ENCODE results near the gene DSG2.

Gene DSG2

GRCh38 chr18:31558567-31558966, 60.6 kb downstream of the DSG2 start:
- Histone ChIP-seq H3K4me1 (ENCODE audit: insufficient read depth, low read length) (peaks cover 3% of the 10 kb centered on the region; the same call in 1 of the 2 replicates), H3K9me3 (ENCODE audit: insufficient read depth, low read depth, low read length) (no peaks in the 10 kb centered on the region), H3K9ac (ENCODE audit: low read depth, low read length) (no peak overlapping the region), H3K27ac (ENCODE audit: low read length) (no peak overlapping the region), H3K27me3 (ENCODE audit: insufficient read depth, low read length) (no peaks in the 10 kb centered on the region), H3K4me3 (ENCODE audit: low read length) (no peak overlapping the region), H3K36me3 (ENCODE audit: insufficient read depth, low read depth, low read length) (no peaks in the 10 kb centered on the region)

DNA sequence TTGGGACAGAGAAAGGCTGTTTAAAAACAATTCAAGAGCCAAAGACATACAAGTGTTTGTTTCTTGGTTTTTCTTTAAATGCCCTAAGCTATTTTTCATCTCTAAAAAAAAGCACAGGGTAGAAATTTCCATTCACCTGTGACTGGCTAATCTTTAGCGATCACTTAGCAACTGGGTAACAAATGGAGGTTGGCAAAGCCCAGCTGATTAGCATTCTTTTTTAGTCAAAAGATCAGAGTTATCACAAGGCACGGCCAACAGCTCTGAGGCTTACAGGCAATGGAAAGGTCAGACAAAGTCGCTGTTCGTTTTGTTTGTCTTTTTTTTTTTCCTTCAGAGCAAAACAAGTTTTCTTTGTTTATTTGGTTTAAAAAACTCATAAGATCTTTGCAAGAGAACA, 64.7 kb downstream of the DSG2 start:
- no peaks in the 10 kb centered on the region for H3K27me3 ChIP-seq (ENCODE audit: insufficient read depth, low read length)
- H3K27ac ChIP-seq (ENCODE audit: low read length): no peak overlapping the region
- H3K9me3 ChIP-seq (ENCODE audit: insufficient read depth, low read depth, low read length): no peaks in the 10 kb centered on the region
- no peaks in the 10 kb centered on the region for H3K36me3 ChIP-seq (ENCODE audit: insufficient read depth, low read depth, low read length)
- H3K4me3 ChIP-seq (ENCODE audit: low read length): no peak overlapping the region
- no peaks in the 10 kb centered on the region for H3K4me1 ChIP-seq (ENCODE audit: insufficient read depth, low read length)
- no peak overlapping the region for H3K9ac ChIP-seq (ENCODE audit: low read depth, low read length)

GRCh38 chr18:31563778-31564177, 65.8 kb downstream of the DSG2 start:
- H3K36me3 ChIP-seq (ENCODE audit: insufficient read depth, low read depth, low read length): no peaks in the 10 kb centered on the region
- H3K9me3 ChIP-seq (ENCODE audit: insufficient read depth, low read depth, low read length): no peaks in the 10 kb centered on the region

DNA sequence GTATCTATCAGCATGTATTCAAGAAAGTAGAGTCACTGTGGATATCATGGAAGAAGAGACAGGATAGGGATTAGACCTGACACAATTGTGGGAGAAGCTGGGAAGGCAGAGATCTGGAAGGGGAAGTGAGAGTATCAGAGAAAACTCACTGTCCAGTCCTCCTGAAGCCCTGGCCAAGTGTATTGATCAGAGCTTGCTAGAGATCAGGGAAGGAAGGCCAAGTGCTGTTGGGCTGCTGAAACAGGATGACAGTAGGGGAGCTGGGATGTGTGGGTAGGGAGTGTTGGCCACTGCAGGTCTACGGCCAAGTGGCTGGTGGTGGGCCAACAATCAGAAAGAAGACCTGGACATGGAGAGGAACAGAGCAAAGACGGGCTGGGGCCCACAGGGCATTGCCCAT, 67.4 kb downstream of the DSG2 start:
- Histone ChIP-seq H3K27me3 (ENCODE audit: insufficient read depth, low read length) (no peaks in the 10 kb centered on the region), H3K9me3 (ENCODE audit: insufficient read depth, low read depth, low read length) (no peaks in the 10 kb centered on the region), H3K4me3 (ENCODE audit: low read length) (no peak overlapping the region), H3K36me3 (ENCODE audit: insufficient read depth, low read depth, low read length) (no peaks in the 10 kb centered on the region), H3K27ac (ENCODE audit: low read length) (no peak overlapping the region), H3K9ac (ENCODE audit: low read depth, low read length) (no peak overlapping the region), H3K4me1 (ENCODE audit: insufficient read depth, low read length) (no peaks in the 10 kb centered on the region)

More at GRCh38 chr18:31563778-31564177, 65.8 kb downstream of the DSG2 start:
- H3K4me3 ChIP-seq (ENCODE audit: low read length): no peak overlapping the region
- no peak overlapping the region for H3K9ac ChIP-seq (ENCODE audit: low read depth, low read length)
- H3K27ac ChIP-seq (ENCODE audit: low read length): no peak overlapping the region
- no peaks in the 10 kb centered on the region for H3K27me3 ChIP-seq (ENCODE audit: insufficient read depth, low read length)
- H3K4me1 ChIP-seq (ENCODE audit: insufficient read depth, low read length): no peaks in the 10 kb centered on the region

DNA sequence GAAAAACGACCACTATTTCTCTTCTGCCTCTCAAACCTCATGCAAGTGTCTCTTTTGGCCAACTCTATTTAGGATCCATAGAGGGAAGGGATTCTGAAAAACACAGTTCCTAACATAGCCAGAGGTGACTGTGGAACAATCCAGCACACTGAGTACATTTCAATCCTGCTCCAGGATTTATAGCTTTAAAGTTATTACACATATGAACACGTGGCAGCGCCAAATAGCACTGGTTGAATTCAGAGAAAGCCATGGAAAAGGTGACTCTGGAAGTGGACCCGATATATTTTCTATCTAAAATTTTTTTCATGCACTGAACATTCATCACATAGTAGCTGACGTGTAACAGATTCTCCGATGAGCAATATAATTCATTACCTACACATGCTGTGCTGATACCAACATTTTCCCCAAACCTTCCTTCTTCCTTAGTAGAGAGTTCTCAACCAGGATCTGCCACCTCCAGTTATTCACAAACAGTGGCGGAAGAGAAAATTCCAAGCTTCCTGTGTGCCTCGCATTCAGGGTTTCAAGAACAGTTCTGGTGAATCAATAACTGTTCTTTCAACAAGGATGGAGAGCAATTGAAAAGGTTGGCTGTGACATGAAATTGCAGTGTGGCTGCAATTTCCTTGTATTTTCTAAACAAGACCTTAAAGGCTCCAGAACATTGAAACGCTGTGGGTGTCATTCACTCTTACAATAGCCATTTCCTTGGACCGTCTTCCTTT, 68.0 kb downstream of the DSG2 start:
- no peak overlapping the region for H3K4me3 ChIP-seq (ENCODE audit: low read length)

GRCh38 chr18:31566576-31567306, 68.8 kb downstream of the DSG2 start:
- Histone ChIP-seq H3K27me3 (ENCODE audit: insufficient read depth, low read length) (no peaks in the 10 kb centered on the region), H3K27ac (ENCODE audit: low read length) (no peak overlapping the region), H3K4me1 (ENCODE audit: insufficient read depth, low read length) (no peaks in the 10 kb centered on the region), H3K36me3 (ENCODE audit: insufficient read depth, low read depth, low read length) (no peaks in the 10 kb centered on the region), H3K4me3 (ENCODE audit: low read length) (no peak overlapping the region), H3K9me3 (ENCODE audit: insufficient read depth, low read depth, low read length) (no peaks in the 10 kb centered on the region), H3K9ac (ENCODE audit: low read depth, low read length) (no peak overlapping the region)

More for the DNA sequence above, 68.0 kb downstream of the DSG2 start:
- H3K27ac ChIP-seq (ENCODE audit: low read length): no peak overlapping the region
- H3K9me3 ChIP-seq (ENCODE audit: insufficient read depth, low read depth, low read length): no peaks in the 10 kb centered on the region
- no peaks in the 10 kb centered on the region for H3K36me3 ChIP-seq (ENCODE audit: insufficient read depth, low read depth, low read length)
- H3K4me1 ChIP-seq (ENCODE audit: insufficient read depth, low read length): no peaks in the 10 kb centered on the region
- H3K27me3 ChIP-seq (ENCODE audit: insufficient read depth, low read length): no peaks in the 10 kb centered on the region
- no peak overlapping the region for H3K9ac ChIP-seq (ENCODE audit: low read depth, low read length)

DNA sequence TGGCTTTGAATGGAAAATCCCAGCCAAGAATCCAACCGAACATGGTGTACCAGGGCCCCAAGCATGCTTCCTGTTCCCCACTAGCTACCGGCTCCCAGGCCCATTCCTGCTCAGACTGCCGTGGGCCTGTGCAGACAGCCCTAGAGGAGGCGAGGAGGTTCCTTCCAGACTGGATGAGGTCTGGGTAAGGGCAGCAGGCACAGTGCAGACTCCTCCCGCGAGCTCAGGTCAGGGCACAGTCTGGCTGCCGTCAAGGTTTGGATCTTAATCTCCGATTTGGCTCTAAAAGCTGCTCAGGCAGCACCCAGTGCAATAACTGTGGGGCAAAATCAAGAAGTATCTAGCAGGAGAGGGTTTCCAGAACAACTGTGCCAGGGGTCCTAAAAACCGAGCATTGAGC, 74.4 kb downstream of the DSG2 start:
- Histone ChIP-seq H3K27me3 (ENCODE audit: insufficient read depth, low read length) (no peaks in the 10 kb centered on the region), H3K36me3 (ENCODE audit: insufficient read depth, low read depth, low read length) (no peaks in the 10 kb centered on the region), H3K9ac (ENCODE audit: low read depth, low read length) (no peak overlapping the region), H3K4me3 (ENCODE audit: low read length) (no peak overlapping the region), H3K27ac (ENCODE audit: low read length) (no peak overlapping the region), H3K4me1 (ENCODE audit: insufficient read depth, low read length) (no peaks in the 10 kb centered on the region), H3K9me3 (ENCODE audit: insufficient read depth, low read depth, low read length) (no peaks in the 10 kb centered on the region)

GRCh38 chr18:31573051-31573450, 75.1 kb downstream of the DSG2 start:
- Histone ChIP-seq H3K36me3 (ENCODE audit: insufficient read depth, low read depth, low read length) (no peaks in the 10 kb centered on the region), H3K27ac (ENCODE audit: low read length) (no peak overlapping the region), H3K27me3 (ENCODE audit: insufficient read depth, low read length) (no peaks in the 10 kb centered on the region), H3K4me3 (ENCODE audit: low read length) (no peak overlapping the region), H3K9me3 (ENCODE audit: insufficient read depth, low read depth, low read length) (no peaks in the 10 kb centered on the region), H3K9ac (ENCODE audit: low read depth, low read length) (no peak overlapping the region), H3K4me1 (ENCODE audit: insufficient read depth, low read length) (no peaks in the 10 kb centered on the region)

- no peak overlapping the region for H3K9ac ChIP-seq (ENCODE audit: low read depth, low read length)
- no peaks in the 10 kb centered on the region for H3K4me1 ChIP-seq (ENCODE audit: insufficient read depth, low read length)
- H3K9me3 ChIP-seq (ENCODE audit: insufficient read depth, low read depth, low read length): no peaks in the 10 kb centered on the region
- no peak overlapping the region for H3K27ac ChIP-seq (ENCODE audit: low read length)
- H3K27me3 ChIP-seq (ENCODE audit: insufficient read depth, low read length): no peaks in the 10 kb centered on the region
- H3K4me3 ChIP-seq (ENCODE audit: low read length): no peak overlapping the region
- no peaks in the 10 kb centered on the region for H3K36me3 ChIP-seq (ENCODE audit: insufficient read depth, low read depth, low read length)
Measured at GRCh38 chr18:31574359-31574758, 76.4 kb downstream of the DSG2 start.

DNA sequence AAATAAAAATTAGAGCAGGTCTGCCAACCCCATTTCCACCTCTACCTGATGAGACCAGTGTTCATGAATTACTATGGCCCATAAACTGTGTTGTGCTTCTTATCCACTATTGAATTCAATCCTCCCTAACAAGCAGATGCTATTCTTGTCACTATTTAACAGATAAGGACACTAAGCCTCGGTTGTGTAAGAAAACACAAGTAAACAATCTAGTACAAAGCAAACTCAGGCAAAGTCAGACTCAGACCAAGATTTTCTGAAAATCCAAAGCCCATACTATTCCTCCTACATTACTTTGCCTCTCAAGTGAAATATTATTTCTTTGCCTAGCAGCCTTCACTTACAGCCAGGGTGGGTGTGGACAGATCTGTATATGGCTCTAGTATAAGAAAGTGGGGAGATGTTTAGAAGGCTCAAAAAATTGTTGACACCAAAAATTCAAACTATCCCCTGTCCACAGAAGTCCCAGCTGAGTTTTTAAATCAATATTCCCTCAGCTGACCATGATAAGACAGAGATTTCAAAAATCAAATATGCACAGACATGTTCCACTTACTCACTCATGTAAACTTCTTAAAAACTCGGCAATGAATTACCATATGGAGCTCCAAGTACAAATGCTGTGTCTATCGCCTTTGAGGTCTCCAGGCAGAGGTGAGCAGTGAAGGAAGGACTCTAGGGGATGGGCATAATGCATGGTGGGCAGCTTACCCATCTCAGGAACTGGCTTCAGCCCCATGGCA, 77.7 kb downstream of the DSG2 start:
- H3K4me3 ChIP-seq (ENCODE audit: low read length): no peak overlapping the region
- H3K9ac ChIP-seq (ENCODE audit: low read depth, low read length): no peak overlapping the region
- H3K36me3 ChIP-seq (ENCODE audit: insufficient read depth, low read depth, low read length): no peaks in the 10 kb centered on the region
- H3K27me3 ChIP-seq (ENCODE audit: insufficient read depth, low read length): no peaks in the 10 kb centered on the region
- no peaks in the 10 kb centered on the region for H3K4me1 ChIP-seq (ENCODE audit: insufficient read depth, low read length)
- H3K27ac ChIP-seq (ENCODE audit: low read length): no peak overlapping the region
- no peaks in the 10 kb centered on the region for H3K9me3 ChIP-seq (ENCODE audit: insufficient read depth, low read depth, low read length)

GRCh38 chr18:31576670-31577069, 78.7 kb downstream of the DSG2 start:
- no peaks in the 10 kb centered on the region for H3K36me3 ChIP-seq (ENCODE audit: insufficient read depth, low read depth, low read length)
- no peak overlapping the region for H3K4me3 ChIP-seq (ENCODE audit: low read length)
- no peaks in the 10 kb centered on the region for H3K4me1 ChIP-seq (ENCODE audit: insufficient read depth, low read length)
- no peak overlapping the region for H3K9ac ChIP-seq (ENCODE audit: low read depth, low read length)
- no peaks in the 10 kb centered on the region for H3K27me3 ChIP-seq (ENCODE audit: insufficient read depth, low read length)
- H3K27ac ChIP-seq (ENCODE audit: low read length): no peak overlapping the region
- no peaks in the 10 kb centered on the region for H3K9me3 ChIP-seq (ENCODE audit: insufficient read depth, low read depth, low read length)

Measured in iPS-20b (cell line).